ENCODE data around the gene GADD45B. TPM values are rescaled to one million over a fixed set of nuclear protein-coding genes. Genes with fewer than 3 reads are reported as not detected.

GADD45B gene, protein sequence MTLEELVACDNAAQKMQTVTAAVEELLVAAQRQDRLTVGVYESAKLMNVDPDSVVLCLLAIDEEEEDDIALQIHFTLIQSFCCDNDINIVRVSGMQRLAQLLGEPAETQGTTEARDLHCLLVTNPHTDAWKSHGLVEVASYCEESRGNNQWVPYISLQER
- 100 to 1,000 TPM; 198 to 247 (median 212) TPM for total RNA-seq
- total RNA-seq (2013), result 89.1 TPM

DNA sequence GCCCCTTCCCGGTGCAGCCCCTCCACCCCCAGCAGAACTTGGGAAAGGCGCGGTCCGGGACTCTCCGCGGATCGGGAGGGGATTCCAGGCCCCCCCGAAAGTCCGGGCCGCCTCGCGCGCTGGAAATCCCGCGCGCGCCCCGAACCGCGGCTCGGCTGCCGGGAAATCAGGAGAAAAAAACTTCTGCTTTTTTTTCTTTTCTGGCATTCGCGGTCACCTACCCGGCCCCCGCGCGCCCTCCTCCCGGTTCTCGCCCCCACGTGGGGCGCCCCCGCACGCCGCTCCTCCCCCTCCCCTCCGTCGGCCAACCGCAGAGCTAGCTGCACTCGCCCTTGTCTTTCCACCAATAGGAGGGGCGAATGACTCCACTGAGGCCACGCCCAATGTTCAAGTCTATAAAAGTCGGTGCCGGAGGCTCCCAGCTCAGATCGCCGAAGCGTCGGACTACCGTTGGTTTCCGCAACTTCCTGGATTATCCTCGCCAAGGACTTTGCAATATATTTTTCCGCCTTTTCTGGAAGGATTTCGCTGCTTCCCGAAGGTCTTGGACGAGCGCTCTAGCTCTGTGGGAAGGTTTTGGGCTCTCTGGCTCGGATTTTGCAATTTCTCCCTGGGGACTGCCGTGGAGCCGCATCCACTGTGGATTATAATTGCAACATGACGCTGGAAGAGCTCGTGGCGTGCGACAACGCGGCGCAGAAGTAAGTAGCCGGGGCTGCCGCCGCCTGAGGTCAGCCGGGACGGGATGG lies at the start of gene GADD45B:
GADD45B (plus strand) TSS at position 426 of the 749 bp plus-strand sequence; CDS start at position 658, 232 bp downstream.
- H3K36me3 Mint-ChIP-seq, result no peaks in the 10 kb centered on the region
- under 1% methylated on average over 67 of the region's 70 CpGs for WGBS (ENCODE audit: insufficient coverage)
- intact Hi-C loops (cut with micrococcal nuclease), result loop anchor here (1.0 to 5.0 kb wide), 4 partner anchors 76 to 137 kb away; no protein-coding TSS in a partner anchor

DNA sequence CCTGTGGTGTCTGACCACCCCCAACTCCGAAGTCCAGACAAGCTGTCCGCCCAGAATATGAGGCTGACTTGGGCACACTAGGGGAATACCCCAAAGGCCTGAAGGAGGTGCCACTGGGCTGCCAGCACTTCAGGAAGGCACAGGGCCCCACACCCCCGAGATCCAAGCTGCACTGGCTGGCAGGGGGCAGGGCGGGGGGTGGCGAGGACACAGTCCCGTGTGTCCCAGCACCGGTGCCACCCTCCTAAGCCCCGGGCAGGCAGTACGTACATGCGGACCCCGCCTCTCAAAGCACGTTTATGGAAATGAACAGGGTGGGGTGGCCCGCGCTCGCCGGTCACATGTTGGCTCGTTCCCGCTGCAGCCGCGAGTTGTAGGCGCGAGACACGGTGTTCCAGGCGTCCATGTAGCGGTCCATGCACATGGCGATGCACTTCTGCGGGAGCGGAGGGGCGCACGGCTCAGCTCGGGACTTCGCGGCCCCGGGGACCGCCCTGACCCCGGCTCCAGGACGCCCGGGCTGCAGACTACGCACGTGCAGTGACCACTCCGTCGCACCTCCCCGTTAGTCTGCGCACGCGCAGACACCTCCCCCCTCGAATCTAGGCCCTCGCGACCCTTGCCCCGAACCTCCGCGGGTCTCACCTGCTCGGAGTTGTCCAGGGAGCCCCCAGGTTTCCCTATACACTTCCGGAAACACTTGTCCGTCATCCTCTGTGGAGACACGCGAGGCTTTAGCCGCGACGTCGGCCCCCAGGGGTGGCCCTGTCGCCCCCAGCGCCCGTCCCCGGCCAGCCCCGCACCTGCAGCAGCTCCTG lies 49.1 kb upstream of the GADD45B start:
- Histone ChIP-seq H3K27ac (ENCODE audit: low read length) (peak overlapping the region; percentile 86), H3K27me3 (ENCODE audit: control insufficient read depth, insufficient read depth, low read length) (no peaks in the 10 kb centered on the region), H3K4me3 (ENCODE audit: low read length) (peak overlapping the region; percentile 73), H3K36me3 (ENCODE audit: control insufficient read depth, insufficient read depth, low read length) (peaks cover 12% of the 10 kb centered on the region), H3K4me1 (ENCODE audit: control insufficient read depth, insufficient read depth, low read length) (peaks cover 23% of the 10 kb centered on the region), H3K9me3 (ENCODE audit: control insufficient read depth, insufficient read depth, low read length) (no peaks in the 10 kb centered on the region)
- DNase-seq (peak; percentile 29 to 63), ATAC-seq (peak; percentile 2 to 21 (median 7))
- 4% methylated on average over 66 of the region's 66 CpGs for WGBS (ENCODE audit: insufficient coverage)
- H3K36me3 Mint-ChIP-seq, result no peaks in the 10 kb centered on the region
- H3K27ac Mint-ChIP-seq, result peak overlapping the region; percentile 96 to 98
- TF ChIP-seq, protein P1, sequence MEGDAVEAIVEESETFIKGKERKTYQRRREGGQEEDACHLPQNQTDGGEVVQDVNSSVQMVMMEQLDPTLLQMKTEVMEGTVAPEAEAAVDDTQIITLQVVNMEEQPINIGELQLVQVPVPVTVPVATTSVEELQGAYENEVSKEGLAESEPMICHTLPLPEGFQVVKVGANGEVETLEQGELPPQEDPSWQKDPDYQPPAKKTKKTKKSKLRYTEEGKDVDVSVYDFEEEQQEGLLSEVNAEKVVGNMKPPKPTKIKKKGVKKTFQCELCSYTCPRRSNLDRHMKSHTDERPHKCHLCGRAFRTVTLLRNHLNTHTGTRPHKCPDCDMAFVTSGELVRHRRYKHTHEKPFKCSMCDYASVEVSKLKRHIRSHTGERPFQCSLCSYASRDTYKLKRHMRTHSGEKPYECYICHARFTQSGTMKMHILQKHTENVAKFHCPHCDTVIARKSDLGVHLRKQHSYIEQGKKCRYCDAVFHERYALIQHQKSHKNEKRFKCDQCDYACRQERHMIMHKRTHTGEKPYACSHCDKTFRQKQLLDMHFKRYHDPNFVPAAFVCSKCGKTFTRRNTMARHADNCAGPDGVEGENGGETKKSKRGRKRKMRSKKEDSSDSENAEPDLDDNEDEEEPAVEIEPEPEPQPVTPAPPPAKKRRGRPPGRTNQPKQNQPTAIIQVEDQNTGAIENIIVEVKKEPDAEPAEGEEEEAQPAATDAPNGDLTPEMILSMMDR (IDR thresholded peaks at IDR 0.05), result no peak
- H3K27me3 Mint-ChIP-seq (ENCODE audit: low read depth in 2 of 2), result no peaks in the 10 kb centered on the region
- peaks cover 10 to 14% of the 10 kb centered on the region in 2 donors for H3K4me1 Mint-ChIP-seq
- H3K9me3 Mint-ChIP-seq, result no peaks in the 10 kb centered on the region
- intact Hi-C loops (cut with micrococcal nuclease), result loop anchor here (1.0 kb wide), 1 partner anchor 30 kb away; no protein-coding TSS in a partner anchor
- H3K4me3 Mint-ChIP-seq, result peak overlapping the region; percentile 97

More for the DNA sequence above, at the start of gene GADD45B:
- Histone ChIP-seq H3K27me3 (ENCODE audit: control insufficient read depth, insufficient read depth, low read length) (no peaks in the 10 kb centered on the region), H3K4me1 (ENCODE audit: control insufficient read depth, insufficient read depth, low read length) (peaks cover 48% of the 10 kb centered on the region), H3K27ac (ENCODE audit: low read length) (peak within 1 kb of the TSS; percentile 62), H3K36me3 (ENCODE audit: control insufficient read depth, insufficient read depth, low read length) (peaks cover 3% of the 10 kb centered on the region), H3K9me3 (ENCODE audit: control insufficient read depth, insufficient read depth, low read length) (no peaks in the 10 kb centered on the region), H3K4me3 (ENCODE audit: low read length) (peak within 1 kb of the TSS; percentile 93)
- peak within 1 kb of the TSS; percentile 97 for H3K4me3 Mint-ChIP-seq
- H3K27me3 Mint-ChIP-seq (ENCODE audit: low read depth in 2 of 2), result no peaks in the 10 kb centered on the region
- ATAC-seq (peak; percentile 59 to 81 (median 70)), DNase-seq (peak; percentile 95 to 98)
- peaks cover 27 to 52% of the 10 kb centered on the region in 2 donors for H3K4me1 Mint-ChIP-seq
- TF ChIP-seq, protein P1 (IDR thresholded peaks at IDR 0.05), result no peak
- no peaks in the 10 kb centered on the region for H3K9me3 Mint-ChIP-seq
- peak within 1 kb of the TSS; percentile 96 to 98 for H3K27ac Mint-ChIP-seq

DNA sequence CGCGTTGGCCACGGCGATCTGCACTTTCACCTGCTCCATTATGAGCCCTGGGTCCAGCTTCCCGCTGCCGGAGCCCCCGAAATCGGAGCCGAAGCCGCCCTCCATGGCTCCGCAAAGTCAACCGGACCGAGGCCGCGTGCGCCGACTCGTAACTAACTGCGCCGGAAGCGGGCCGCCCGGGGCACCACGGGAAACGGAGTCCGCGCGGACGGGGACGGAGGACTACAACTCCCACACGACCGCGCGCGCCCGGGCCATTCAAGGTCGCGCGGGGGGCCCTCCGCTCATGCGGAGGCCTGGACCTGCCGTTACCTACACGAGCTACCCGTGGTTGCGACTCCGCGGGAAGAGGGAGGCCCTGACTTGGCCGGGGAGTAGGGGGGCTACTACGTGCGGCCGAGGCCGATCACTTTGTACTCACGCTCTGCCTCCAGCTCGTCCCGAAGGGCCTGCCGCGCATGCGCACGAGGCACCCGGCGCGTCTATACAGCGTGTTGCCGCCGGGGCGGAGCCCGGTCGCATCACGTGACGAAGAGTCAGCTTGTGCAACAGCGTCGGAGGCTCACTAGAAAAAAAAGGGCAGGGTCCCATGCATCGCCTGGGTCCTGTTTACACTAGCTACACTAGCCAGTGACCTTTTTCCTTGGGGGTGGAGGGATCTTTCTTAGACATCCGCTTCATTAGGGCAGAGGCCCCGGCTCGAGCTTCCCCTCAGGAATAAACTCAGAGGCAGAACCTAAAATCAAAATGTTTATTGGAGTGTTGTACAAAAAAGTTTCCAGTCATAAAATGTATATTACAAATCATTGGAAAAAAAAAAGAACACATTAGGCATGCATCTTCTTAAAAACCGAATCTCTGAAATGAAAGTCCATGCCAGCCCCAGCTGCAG lies 48.3 kb upstream of the GADD45B start, which contains the start of gene TIMM13:
TIMM13 (minus strand) TSS at position 158 of the 892 bp plus-strand sequence; CDS start at position 105, 53 bp downstream.
- intact Hi-C loops (cut with micrococcal nuclease), result loop anchor here (1.0 kb wide), 1 partner anchor 30 kb away; no protein-coding TSS in a partner anchor
- peak; percentile 98 to 99 for DNase-seq
- H3K4me3 ChIP-seq (ENCODE audit: low read length), result peak within 1 kb of the TSS; percentile 73
- under 1% methylated on average over 77 of the region's 77 CpGs for WGBS (ENCODE audit: insufficient coverage)
- no peaks in the 10 kb centered on the region for H3K9me3 ChIP-seq (ENCODE audit: control insufficient read depth, insufficient read depth, low read length)
- H3K36me3 ChIP-seq (ENCODE audit: control insufficient read depth, insufficient read depth, low read length), result peaks cover 14% of the 10 kb centered on the region
- peaks cover 23% of the 10 kb centered on the region for H3K4me1 ChIP-seq (ENCODE audit: control insufficient read depth, insufficient read depth, low read length)
- peak within 1 kb of the TSS; percentile 86 for H3K27ac ChIP-seq (ENCODE audit: low read length)
- H3K27ac Mint-ChIP-seq, result peak within 1 kb of the TSS; percentile 96 to 98
- TF ChIP-seq, protein P1 (IDR thresholded peaks at IDR 0.05), result no peak
- no peaks in the 10 kb centered on the region for H3K27me3 ChIP-seq (ENCODE audit: control insufficient read depth, insufficient read depth, low read length)
- H3K4me3 Mint-ChIP-seq, result peak within 1 kb of the TSS; percentile 97
- ATAC-seq, result peak; percentile 93 to 96 (median 96)
- H3K4me1 Mint-ChIP-seq, result peaks cover 10 to 14% of the 10 kb centered on the region in 2 donors
- no peaks in the 10 kb centered on the region for H3K27me3 Mint-ChIP-seq (ENCODE audit: low read depth in 2 of 2)
- no peaks in the 10 kb centered on the region for H3K9me3 Mint-ChIP-seq
- H3K36me3 Mint-ChIP-seq, result no peaks in the 10 kb centered on the region

Data from natural killer cell (primary cell).